Measurements from ENCODE around the gene TMEM186.

DNA sequence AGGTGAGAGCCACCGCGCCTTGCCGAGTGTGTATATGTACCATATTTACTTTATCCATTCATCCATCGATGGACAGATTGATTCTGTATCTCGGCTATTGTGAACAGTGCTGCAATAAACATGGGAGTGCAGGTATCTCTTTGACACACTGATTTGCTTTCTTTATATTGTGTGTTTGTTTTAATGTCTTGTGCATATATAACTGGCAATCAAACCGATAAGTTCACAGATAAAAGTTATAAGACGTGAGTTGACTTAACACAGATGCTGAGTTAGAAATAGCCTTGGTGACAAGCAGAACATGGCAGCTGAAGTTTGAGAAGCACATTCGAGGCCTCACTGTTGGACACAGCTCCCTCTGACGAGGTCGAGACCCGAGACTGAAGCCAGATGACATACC is 23.2 kb downstream of the TMEM186 start:
- no peak for TF ChIP-seq EZH2 (IDR thresholded peaks at IDR 0.05; ENCODE audit: insufficient read depth, low read length)
- TF ChIP-seq, protein P1, sequence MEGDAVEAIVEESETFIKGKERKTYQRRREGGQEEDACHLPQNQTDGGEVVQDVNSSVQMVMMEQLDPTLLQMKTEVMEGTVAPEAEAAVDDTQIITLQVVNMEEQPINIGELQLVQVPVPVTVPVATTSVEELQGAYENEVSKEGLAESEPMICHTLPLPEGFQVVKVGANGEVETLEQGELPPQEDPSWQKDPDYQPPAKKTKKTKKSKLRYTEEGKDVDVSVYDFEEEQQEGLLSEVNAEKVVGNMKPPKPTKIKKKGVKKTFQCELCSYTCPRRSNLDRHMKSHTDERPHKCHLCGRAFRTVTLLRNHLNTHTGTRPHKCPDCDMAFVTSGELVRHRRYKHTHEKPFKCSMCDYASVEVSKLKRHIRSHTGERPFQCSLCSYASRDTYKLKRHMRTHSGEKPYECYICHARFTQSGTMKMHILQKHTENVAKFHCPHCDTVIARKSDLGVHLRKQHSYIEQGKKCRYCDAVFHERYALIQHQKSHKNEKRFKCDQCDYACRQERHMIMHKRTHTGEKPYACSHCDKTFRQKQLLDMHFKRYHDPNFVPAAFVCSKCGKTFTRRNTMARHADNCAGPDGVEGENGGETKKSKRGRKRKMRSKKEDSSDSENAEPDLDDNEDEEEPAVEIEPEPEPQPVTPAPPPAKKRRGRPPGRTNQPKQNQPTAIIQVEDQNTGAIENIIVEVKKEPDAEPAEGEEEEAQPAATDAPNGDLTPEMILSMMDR (IDR thresholded peaks at IDR 0.05; ENCODE audit: insufficient read depth, low read depth, low read length) = no peak
